GM19328 (cell line): ENCODE data around the gene ALPP.
"Not testable (repeated sequence)": the region's sequence is repeated elsewhere in the genome, so short reads cannot be mapped to it uniquely, and the experiment has no call there.

Source experiments
- ATAC-seq: cut with Tn5 transposase; IDR thresholded peaks from one replicate; pipeline ENCODE4 v1.9.1; 2021; ENCODE audit warnings: mild to moderate bottlenecking, moderate library complexity; ENCODE audit not compliant: unreplicated experiment

Gene ALPP

DNA sequence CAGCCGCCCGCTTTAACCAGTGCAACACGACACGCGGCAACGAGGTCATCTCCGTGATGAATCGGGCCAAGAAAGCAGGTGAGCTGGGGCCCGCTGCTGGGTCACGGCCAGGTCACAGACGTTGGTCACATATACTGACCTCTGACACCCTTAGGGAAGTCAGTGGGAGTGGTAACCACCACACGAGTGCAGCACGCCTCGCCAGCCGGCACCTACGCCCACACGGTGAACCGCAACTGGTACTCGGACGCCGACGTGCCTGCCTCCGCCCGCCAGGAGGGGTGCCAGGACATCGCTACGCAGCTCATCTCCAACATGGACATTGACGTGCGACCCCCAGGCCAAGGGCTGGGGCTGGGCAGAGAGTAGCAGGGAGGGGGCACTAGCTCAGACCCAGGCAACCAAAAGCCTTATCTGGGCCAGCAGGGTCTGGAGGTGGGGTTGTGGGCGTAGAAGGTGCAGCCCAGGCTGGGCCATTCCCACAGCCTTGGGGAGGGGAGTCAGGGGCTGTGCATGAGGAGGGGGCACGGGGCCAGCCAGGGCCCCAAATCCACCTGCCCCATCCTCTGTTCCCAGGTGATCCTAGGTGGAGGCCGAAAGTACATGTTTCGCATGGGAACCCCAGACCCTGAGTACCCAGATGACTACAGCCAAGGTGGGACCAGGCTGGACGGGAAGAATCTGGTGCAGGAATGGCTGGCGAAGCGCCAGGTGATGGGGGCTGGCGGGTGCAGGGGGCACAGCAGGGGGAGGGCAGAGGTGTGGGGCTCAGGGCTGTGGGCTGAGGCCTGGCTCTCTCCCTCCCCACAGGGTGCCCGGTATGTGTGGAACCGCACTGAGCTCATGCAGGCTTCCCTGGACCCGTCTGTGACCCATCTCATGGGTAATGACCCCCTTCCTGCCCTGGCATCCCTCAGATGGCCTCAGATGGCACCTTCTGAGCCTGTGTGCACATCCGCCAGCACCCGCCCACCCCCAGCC lies 1.3 kb downstream of the ALPP start:
- ATAC-seq: not testable (repeated sequence)

DNA sequence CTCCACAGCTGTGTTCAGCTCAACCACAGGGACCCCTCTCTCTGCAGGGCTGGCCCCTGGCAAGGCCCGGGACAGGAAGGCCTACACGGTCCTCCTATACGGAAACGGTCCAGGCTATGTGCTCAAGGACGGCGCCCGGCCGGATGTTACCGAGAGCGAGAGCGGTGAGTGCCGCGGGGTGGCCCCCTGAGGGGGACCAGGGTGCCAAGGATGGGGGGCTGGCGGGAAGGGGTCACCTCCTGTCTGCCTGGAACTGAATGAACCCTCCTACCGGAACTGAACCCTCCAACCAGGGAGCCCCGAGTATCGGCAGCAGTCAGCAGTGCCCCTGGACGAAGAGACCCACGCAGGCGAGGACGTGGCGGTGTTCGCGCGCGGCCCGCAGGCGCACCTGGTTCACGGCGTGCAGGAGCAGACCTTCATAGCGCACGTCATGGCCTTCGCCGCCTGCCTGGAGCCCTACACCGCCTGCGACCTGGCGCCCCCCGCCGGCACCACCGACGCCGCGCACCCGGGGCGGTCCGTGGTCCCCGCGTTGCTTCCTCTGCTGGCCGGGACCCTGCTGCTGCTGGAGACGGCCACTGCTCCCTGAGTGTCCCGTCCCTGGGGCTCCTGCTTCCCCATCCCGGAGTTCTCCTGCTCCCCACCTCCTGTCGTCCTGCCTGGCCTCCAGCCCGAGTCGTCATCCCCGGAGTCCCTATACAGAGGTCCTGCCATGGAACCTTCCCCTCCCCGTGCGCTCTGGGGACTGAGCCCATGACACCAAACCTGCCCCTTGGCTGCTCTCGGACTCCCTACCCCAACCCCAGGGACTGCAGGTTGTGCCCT lies 2.9 kb downstream of the ALPP start:
- not testable (repeated sequence) for ATAC-seq

DNA sequence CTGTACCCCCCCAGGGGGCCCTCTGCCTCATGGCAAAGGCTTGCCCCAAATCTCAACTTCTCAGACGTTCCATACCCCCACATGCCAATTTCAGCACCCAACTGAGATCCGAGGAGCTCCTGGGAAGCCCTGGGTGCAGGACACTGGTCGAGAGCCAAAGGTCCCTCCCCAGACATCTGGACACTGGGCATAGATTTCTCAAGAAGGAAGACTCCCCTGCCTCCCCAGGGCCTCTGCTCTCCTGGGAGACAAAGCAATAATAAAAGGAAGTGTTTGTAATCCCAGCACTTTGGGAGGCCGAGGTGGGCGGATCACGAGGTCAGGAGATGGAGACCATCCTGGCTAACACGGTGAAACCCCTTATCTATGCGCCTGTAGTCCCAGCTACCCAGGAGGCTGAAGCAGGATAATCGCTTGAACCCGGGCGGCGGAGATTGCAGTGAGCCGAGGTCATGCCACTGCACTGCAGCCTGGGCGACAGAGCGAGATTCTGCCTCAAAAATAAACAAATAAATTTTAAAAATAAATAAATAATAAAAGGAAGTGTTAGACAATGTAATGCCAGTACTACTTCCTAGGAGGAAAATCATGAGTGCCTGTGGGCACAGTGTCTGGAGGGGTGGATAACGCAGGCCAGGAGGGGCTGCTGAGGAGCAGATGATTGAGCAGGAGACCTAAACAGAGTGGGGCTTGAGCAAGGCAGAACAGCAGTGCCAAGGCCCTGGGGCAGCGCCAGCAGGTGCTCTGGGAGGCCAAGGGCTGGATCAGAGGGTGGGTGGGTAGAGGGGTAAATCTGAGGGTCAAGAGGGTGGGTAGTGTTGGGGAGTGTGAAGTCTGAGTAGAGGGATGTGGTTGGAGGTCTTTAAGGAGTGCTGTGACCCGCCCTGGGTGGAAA lies 4.0 kb downstream of the ALPP start:
- ATAC-seq: no peak

DNA sequence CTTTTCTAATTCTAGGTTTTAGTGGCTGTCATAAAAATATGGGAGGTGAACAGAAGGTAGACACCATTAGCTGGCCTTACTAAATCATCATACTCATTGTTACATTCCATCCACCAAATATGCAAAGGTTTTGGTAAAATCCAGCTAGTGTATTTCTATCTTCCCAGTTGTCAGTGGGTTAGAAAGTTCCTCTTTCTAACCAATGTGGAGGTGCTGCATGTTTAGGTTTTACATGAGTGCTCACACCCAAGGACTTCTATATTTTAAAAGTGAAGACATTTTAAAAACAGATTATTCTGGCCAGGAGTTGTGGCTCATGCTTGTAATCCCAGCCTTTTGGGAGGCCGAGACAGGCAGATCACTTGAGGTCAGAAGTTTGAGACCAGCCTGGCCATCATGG lies 5.9 kb downstream of the ALPP start:
- no peak for ATAC-seq

DNA sequence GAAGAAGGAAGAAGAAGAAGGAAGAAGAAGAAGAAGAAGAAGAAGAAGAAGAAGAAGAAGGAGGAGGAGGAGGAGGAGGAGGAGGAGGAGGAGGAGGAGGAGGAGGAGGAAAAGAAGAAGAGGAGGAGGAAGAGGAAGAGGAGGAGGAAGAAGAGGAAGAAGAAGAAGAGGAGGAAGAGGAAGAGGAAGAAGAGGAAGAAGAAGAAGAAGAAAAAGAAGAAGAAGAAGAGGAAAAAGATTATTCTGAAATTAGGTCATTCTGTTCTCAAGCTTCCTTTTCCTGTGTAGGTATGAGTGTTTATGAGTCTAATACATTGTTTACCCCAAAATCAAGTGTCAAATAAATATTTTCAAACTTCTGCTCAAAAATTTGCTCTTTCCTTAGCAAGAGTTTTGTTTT lies 6.5 kb downstream of the ALPP start:
- ATAC-seq: not testable (repeated sequence)

DNA sequence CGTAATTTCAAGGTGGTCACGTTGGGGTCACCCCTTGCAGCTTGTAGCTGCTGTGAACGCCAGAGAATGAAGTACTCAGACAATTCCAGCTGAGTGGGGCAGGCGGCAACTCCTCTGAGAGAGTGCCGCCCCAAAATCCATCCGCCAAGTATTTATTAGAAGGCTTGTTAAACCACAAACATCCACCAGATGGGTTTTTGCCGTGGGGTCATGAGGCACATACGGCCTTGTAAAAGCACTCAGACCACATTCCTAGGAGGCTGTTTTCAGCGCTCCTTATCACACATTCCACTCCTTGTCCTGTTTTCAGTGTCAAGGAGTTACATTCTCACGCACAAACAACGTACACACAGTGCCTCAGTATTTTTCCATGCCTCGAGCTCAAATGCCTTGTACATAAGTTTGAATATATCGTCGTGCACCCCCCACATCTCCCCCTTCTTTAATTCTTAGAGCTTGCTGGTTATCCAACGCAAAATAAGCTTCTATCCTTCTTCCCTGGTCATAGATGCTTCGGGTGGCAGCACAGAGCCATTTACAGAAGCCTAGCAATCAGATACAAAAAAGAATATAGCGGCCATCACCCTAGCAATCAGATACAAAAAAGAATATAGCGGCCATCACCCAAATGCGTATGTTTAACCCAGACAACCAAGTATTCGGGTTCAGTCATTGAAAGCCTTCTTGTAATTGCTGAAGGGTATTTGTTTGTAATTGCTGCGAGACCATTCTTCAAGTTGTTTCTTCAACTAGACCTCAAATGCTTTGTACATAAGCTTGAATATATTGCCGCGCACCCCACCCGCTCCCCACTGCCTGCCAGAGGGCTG lies 7.3 kb downstream of the ALPP start:
- ATAC-seq: no peak

DNA sequence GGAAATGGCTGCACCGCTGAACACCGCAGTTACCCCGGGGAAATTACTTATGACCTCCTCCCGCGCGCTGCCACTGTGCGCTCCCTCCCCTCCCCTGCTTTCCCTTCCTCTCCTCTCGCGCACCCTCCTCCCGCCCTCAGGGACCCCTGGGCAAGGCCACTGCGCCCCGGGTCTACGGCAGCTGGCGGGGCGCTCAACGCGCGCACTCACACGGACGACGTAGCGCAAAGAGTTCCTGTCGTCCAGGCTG lies 7.9 kb downstream of the ALPP start:
- no peak for ATAC-seq

DNA sequence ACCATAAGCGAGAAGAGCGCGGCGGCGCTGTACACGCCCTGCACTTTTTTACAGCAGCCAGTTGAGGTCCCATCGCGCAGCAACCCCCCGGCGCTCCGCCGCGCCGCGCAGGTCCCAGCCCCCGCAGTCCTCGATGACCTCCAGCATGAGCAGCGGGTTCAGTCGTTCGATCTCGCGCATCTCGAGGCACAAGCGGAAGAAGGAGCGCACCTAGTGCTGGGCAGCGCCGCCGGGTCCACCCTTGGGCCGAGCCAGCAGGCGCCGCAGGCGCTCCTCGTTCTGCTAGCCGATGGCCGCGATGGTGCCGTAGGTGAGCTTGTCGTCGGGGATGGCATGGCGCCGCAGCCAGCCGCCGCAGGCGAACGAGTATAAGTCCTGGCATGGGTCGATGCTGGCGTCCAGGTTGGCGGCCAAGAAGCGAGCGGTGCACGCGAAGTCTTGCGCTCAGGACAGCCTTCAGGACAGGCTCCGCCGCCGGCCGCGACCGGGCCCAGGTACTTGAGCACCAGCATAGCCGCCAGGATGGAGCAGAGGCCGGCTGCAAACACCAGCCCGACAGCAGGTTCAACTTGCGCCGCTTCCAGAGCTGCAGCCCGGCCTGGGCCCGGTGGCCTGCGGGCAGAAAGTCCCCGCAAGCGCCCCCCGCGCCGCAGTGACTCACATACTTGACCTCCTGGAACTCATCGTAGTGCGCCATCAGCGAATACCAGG lies 8.3 kb downstream of the ALPP start:
- no peak for ATAC-seq

DNA sequence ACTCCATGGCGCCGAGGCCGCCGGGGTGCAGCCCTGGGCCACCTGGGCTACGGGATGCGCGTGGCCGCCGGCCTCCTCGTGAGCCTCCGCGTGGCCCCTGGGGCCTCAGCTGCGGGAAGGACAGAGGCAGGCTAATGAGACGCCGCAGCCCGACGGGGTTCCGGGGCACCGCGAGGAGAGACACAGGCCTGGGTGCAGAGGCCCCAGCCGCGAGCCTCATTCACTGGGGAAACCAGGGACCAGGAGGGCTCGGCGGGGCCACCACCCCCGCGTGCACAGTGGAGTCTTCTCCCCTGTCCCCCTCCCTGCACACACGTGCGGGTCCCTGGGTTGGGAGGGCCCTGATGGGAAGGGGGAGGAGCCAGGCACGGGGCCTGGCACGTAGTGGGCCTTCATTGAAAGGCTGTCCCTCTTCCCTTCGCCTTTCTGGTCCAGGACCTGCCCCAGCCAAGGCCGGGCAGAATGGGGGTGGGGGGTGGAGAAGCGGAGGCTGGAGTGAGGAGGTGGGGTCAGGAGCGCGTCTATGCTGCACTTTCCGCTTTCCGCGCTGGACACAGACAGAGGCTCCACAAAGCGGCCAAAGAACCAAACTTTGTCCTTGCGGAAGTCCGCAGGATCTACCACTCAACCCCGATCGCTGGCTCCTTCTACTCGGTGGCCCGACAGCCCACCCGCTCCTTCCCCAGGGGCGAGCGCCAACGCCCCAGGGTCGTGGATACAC lies 9.1 kb downstream of the ALPP start:
- no peak for ATAC-seq

DNA sequence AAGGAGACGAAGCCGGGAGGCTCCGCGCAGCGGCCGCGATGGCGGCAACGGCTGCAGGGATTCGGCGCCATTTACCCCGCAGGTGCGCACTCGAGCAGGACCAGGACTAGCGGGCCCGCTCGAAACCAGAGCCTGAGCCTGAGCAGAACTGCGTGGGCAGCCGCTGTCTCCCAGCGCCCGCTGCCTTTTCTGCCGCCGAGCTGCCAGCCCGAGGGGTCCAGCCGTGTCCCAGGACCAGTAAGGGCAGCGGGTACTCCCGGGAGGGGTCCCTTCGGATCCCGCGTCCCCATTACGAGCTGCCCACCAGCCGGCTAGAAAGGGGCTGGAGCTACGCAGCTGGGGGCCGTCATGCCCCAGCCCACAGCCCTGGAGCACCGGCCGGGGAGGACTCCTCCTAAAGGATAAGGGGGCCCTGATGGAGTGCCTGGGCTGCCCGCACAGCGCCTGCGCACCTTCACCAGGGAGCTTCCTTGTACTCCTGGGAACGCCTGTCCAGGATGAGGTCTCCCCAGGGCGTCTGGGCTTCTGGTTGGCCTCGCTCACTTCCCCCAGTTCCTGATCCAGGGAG lies 9.9 kb downstream of the ALPP start:
- ATAC-seq: no peak

DNA sequence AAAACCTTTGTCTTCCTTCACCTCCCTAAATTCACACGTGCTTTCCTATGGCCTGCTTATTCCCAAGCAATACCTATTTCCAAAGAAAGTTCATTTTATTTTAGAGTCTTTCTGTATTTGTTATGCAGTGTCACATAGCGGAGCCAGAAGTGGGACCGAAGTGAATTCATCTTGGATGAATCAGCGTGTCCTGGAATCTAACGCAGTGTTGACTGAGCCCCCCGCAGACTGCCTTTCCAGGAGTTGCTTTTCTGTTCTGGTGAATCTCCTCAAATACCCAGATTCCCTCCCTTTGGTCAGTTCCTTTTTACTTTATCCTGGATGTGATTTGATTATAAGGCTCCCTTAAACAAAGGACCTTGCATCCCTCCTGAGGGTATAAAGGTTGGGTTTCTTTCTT lies 10.8 kb downstream of the ALPP start:
- ATAC-seq: no peak

DNA sequence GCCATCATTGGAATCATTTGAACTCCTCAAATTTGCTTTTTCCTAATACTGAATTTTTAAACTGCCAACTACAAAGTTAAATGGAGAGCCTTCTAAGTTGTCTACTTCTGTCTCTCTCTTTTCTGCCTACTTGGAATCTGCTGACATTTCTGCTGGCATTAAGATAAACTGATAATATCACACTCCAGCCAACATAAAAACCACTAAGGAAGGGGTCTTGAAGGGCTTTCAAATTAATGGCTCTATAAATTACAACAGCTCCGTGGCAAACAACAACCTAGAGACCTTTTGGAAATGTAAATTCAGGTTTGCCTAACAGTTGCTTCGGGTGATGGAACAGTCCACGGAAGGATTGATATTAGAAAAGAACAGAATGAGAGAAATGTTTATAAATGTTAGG lies 12.1 kb downstream of the ALPP start:
- ATAC-seq: no peak

DNA sequence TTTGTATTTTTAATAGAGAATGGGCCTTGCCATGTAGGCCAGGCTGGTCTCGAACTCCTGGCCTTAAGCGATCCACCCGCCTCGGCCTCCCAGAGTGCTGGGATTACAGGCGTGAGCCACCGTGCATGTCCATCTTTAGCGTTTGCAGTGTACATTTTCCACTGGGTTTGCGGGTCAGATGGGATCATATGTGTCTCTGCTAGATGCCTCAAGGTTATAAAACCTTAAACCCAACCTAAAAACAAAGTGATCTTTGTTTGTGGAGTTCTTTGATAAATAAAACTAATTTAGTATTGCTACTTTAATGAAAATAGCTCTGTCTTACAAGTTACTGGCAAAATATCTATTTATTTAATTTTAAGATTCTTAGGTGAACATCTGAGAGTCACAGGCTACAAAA lies 15.0 kb downstream of the ALPP start:
- ATAC-seq: no peak

DNA sequence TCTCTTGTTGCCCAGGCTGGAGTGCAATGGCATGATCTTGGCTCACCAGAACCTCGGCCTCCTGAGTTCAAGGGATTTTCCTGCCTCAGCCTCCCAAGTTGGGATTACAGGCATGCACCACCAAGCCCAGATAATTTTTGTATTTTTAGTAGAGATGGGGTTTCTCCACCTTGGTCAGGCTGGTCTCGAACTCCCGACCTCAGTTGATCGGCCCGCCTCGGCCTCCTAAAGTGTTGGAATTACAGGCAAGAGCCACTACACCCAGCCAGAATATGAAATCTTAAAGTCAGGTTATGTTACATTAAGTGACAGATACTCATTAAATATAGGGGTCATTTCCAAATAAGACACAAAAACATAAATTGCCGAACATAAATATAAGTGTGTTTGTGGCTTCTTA lies 15.9 kb downstream of the ALPP start:
- not testable (repeated sequence) for ATAC-seq

DNA sequence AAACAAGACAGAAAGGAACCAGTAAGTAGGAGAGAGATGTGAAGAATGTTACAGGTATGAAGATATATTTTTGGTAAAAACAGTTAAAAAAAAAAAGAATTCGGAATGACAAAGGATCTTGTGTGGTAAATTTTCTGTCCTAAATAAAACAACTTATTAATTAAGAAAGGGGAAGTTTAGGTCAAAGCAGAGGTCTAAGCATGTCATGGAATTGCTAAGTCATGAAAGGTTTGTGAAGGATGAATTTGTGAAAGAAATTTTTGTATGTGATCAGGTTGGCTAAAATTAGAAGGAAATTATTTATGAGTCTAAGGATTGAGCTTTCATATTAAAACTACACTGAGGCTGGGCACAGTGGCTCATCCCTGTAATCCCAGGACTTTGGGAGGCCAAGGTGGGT lies 17.0 kb downstream of the ALPP start:
- no peak for ATAC-seq

DNA sequence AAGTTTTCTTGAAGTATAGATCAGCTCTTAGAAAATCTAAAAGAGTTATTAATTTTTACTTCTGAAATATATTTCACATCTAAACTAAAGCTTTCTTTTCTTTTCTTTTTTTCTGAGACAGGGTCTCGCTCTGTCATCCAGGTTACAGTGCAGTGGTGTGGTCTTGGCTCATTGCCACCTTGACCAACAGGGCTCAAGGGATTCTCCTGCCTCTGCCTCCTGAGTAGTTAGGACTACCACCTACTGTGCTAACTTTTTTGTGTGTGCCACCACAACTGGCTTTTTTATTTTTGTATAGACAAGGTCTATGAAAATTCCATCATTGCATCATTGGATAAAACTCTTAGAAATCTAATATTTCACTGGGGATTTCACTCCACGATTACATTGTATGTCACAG lies 18.1 kb downstream of the ALPP start:
- no peak for ATAC-seq

DNA sequence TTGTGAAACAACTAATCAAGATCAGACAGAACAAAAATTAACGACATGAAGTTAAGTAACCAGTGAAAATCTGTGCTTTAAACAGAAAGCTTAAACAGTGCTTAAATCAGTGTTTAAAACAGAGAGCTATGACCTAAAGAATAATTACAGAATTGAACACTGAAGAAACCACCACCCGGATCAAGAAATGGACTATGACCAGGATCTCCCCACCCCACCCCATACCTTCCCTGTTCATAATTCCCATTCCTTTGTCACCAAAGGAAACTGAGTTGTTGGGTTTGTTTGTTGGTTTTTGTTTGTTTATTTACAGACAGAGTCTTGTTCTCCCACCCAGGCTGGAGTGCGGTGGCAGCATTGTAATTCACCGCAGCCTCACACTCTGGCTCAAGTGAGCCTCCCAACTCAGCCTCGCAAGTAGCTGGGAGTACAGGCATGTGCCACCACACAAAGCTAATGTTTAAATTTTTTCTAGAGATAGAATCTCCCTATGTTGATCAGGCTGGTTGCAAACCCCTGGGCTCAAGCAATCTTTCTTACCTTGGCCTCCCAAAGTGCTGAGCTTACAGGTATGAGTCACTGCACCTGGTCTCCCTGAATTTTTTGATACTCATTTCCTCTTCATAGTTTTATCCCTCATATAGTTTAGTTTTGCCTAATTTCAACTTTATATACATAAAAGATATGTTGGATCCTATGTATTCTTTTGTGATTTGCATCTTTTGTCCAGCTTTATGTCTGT lies 19.9 kb downstream of the ALPP start:
- no peak for ATAC-seq
